SH-SY5Y (cell line): ENCODE data around the gene CD2AP.

Experiments used
- GATA2 ChIP-seq: IDR thresholded peaks from 2 replicates; pipeline ENCODE4 v1.6.1; 2011; ENCODE audit warnings: mild to moderate bottlenecking, low read depth, low read length
- GATA3 ChIP-seq: IDR thresholded peaks from 2 replicates; pipeline ENCODE4 v1.6.1; 2011; ENCODE audit warnings: low read depth, mild to moderate bottlenecking, low read length, moderate library complexity

- TF ChIP-seq GATA2 (no peak), GATA3 (no peak)
Observed at GRCh38 chr6:47489995-47490394, 12.4 kb downstream of the CD2AP start.
